Peyer's patch (tissue), 4 donors: ENCODE data around the gene ATP11A. TPM values are rescaled to one million over a fixed set of nuclear protein-coding genes. Genes with fewer than 3 reads are reported as not detected.

Source experiments
- DNase-seq, 3 donors: peaks; one replicate each; pipeline ENCODE4 v3.0.0-alpha.2; 2017 to 2019
- H3K27ac ChIP-seq, 4 donors: fragments of 200-600 bp; sonication (generic); one replicate each; pipeline ENCODE4 v1.5.1; 2016 to 2019
- H3K27me3 ChIP-seq, 2 donors: fragments of 200-600 bp; sonication (generic); one replicate each; pipeline ENCODE4 v1.5.1; 2019
- H3K36me3 ChIP-seq, 3 donors: fragments of 200-600 bp; sonication (generic); one replicate each; pipeline ENCODE4 v1.5.1; 2016 to 2019
- H3K4me1 ChIP-seq, 4 donors: fragments of 200-600 bp; sonication (generic); one replicate each; pipeline ENCODE4 v1.5.1; 2016 to 2019
- H3K4me3 ChIP-seq, 4 donors: fragments of 200-600 bp; sonication (generic); 1 replicate in 3 of 4; 2 replicates in 1 of 4; pipeline ENCODE4 v1.5.1; 2016 to 2019; ENCODE audit warnings: mild to moderate bottlenecking in 1 of 4
- H3K9me3 ChIP-seq, 4 donors: fragments of 200-600 bp; sonication (generic); one replicate each; pipeline ENCODE4 v1.5.1; 2016 to 2019; ENCODE audit warnings: mild to moderate bottlenecking in 1 of 4
- CTCF ChIP-seq, 6 experiments: fragments of 450-650 bp in 4 of 6; fragments of 200-600 bp in 2 of 6; sonication (generic) in 1 of 6; IDR thresholded peaks; one replicate each; pipeline ENCODE4 v1.5.1; 2017 to 2019; ENCODE audit warnings: antibody characterized with exemption in 6 of 6, mild to moderate bottlenecking in 3 of 6, moderate library complexity in 1 of 6
- POLR2A ChIP-seq, 2 donors: fragments of 450-650 bp; IDR thresholded peaks; one replicate each; pipeline ENCODE4 v1.5.1; 2017; ENCODE audit warnings: antibody characterized with exemption in 2 of 2, mild to moderate bottlenecking in 2 of 2, moderate library complexity in 2 of 2
- total RNA-seq, 4 donors: library from RNA; depleted of rRNA; stranded (reverse); fragments of >200 nt; gene quantifications; one replicate each; pipeline ENCODE4 v1.1.0, GENCODE V29; 2016

Gene ATP11A
- total RNA-seq, 4 donors from 2014 or later = 33.1 to 64.2 (median 53.7) TPM

- peaks cover 0 to 9% (median 0%) of the 10 kb centered on the region in 4 donors for H3K4me1 ChIP-seq
- H3K27me3 ChIP-seq = no peaks in the 10 kb centered on the region
- H3K36me3 ChIP-seq = peaks cover 0 to 15% (median 0%) of the 10 kb centered on the region in 3 donors
- H3K9me3 ChIP-seq = no peaks in the 10 kb centered on the region
- no peak overlapping the region for H3K27ac ChIP-seq
- TF ChIP-seq POLR2A (IDR thresholded peaks at IDR 0.05) (no peak), CTCF (IDR thresholded peaks at IDR 0.05) (no peak)
- peak in 2 of 3 donors; percentile 80 to 90 for DNase-seq
- peak overlapping the region in 1 of 4 donors; percentile 22 for H3K4me3 ChIP-seq
Observed at GRCh38 chr13:112885782-112886268, 196.0 kb downstream of the ATP11A start.

GRCh38 chr13:112887151-112887550 lies 197.3 kb downstream of the ATP11A start:
- Histone ChIP-seq H3K9me3 (no peaks in the 10 kb centered on the region), H3K27me3 (no peaks in the 10 kb centered on the region), H3K27ac (no peak overlapping the region), H3K36me3 (peaks cover 0 to 9% (median 0%) of the 10 kb centered on the region in 3 donors), H3K4me1 (peaks cover 0 to 9% (median 0%) of the 10 kb centered on the region in 4 donors), H3K4me3 (no peak overlapping the region)
- TF ChIP-seq CTCF (IDR thresholded peaks at IDR 0.05) = no peak
- TF ChIP-seq POLR2A (IDR thresholded peaks at IDR 0.05) = no peak
- DNase-seq = no peak

- peaks cover 0 to 10% (median 0%) of the 10 kb centered on the region in 4 donors for H3K4me1 ChIP-seq
- H3K36me3 ChIP-seq = peaks cover 0 to 5% (median 0%) of the 10 kb centered on the region in 3 donors
- no peak for TF ChIP-seq POLR2A (IDR thresholded peaks at IDR 0.05)
- no peak for TF ChIP-seq CTCF (IDR thresholded peaks at IDR 0.05)
- no peaks in the 10 kb centered on the region for H3K27me3 ChIP-seq
- no peak for DNase-seq
- H3K4me3 ChIP-seq = no peak overlapping the region
- H3K9me3 ChIP-seq = no peaks in the 10 kb centered on the region
- H3K27ac ChIP-seq = no peak overlapping the region
Observed at GRCh38 chr13:112887557-112887991, 197.7 kb downstream of the ATP11A start.

GRCh38 chr13:112888238-112889111 lies 198.6 kb downstream of the ATP11A start:
- H3K4me3 ChIP-seq = no peak overlapping the region
- H3K27me3 ChIP-seq = no peaks in the 10 kb centered on the region
- H3K27ac ChIP-seq = no peak overlapping the region
- no peaks in the 10 kb centered on the region for H3K9me3 ChIP-seq
- no peaks in the 10 kb centered on the region for H3K36me3 ChIP-seq
- H3K4me1 ChIP-seq = peaks cover under 1 to 19% (median 2%) of the 10 kb centered on the region in 4 donors
- TF ChIP-seq POLR2A (IDR thresholded peaks at IDR 0.05) (no peak), CTCF (IDR thresholded peaks at IDR 0.05) (no peak)
- DNase-seq = no peak

DNA sequence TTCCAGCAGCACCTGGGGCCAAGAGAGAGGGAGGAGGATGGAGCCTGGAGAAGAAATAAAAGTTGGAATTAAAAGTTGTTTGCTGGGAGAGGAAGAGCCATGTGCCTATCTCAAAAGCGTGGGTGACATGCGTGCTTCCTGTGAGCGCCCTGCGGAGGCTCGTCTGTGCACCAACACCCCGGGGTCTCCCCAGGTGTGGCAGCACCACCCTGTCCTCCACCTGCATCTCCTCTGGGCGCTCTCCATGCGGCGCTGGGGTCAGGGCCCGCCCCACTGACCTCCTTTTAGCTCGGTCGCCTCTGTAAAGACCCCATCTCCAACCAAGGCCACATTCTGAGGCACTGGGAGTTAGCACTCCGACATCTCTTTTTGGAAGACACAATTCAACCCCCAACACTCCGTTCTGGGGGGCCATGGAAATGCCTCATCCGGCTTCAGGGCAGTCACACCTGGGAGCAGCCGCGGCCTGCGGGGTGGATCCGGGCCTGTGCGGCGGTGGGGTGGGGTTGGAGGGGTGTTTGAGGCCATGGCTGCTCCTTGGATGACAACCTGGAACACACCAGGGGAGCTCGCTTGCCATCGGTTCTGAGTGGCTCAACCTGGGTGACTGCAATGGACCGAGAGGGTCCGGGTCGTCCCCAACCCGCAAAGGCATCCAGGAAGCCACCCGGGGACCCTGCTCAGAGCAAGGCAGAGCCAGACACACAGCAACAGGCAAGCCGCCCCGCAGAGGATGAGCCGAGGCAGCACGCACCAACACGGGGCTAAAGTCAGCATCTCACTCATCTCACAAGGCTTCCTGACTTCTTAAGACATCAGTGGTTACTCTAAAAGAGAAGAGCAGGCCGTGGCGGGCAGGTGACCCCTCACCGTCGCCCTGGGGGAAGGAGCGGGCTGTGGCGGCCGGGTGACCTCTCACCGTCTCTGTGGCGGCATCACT lies 199.8 kb downstream of the ATP11A start:
- Histone ChIP-seq H3K4me1 (peaks cover 6 to 28% (median 9%) of the 10 kb centered on the region in 4 donors), H3K27me3 (no peaks in the 10 kb centered on the region), H3K27ac (no peak overlapping the region), H3K4me3 (no peak overlapping the region), H3K9me3 (no peaks in the 10 kb centered on the region), H3K36me3 (no peaks in the 10 kb centered on the region)
- DNase-seq = no peak
- TF ChIP-seq CTCF (IDR thresholded peaks at IDR 0.05) (no peak), POLR2A (IDR thresholded peaks at IDR 0.05) (no peak)
